K562 (cell line): ENCODE results near the gene PLXDC2. TPM values are rescaled to one million over a fixed set of nuclear protein-coding genes. Genes with fewer than 3 reads are reported as not detected.

Source experiments
- ATAC-seq: fragments of 200-7000 bp; cut with Tn5 transposase; 3 replicates; pipeline ENCODE4 v1.9.1; 2020; ENCODE audit warnings: moderate library complexity
- BruUV-seq: library from RNA; stranded (reverse); fragments of 400-500 nt; replicated peaks from 2 replicates; lab custom pipeline; 2021; lab: Mats Ljungman, UMichigan
- CTCF ChIA-PET: fragments of 300-600 bp; formaldehyde crosslinking; extraction: SDS; loops from one replicate; lab custom pipeline; 2021; ENCODE audit warnings: low intra/inter-chr PET ratio; lab: Yijun Ruan, JAX
- POLR2A ChIA-PET: fragments of 300-600, 350-650 bp; sonication (Branson Sonifier 250); formaldehyde crosslinking; extraction: SDS; loops from one replicate; lab custom pipeline; 2021; ENCODE audit warnings: antibody characterized with exemption, inconsistent platforms; lab: Yijun Ruan, JAX
- DNase-seq, 4 experiments: peaks; one replicate each; pipeline versions ENCODE4 v3.0.0 to v3.0.0-alpha.2; 2011 to 2018; ENCODE audit warnings: low spot score in 3 of 4, mixed read lengths in 3 of 4; ENCODE audit errors: extremely low read depth in 1 of 4
- FAIRE-seq: peaks from 2 replicates; lab custom pipeline; 2011; peaks lifted over from hg19 to GRCh38; lab: Jason Lieb, UNC
- H2AFZ ChIP-seq: 2 replicates; pipeline ENCODE4 v1.6.0; 2011; ENCODE audit warnings: low read depth, low read length, control low read depth, inconsistent platforms
- H3K27ac ChIP-seq: fragments of 200-600 bp; 3 replicates; pipeline ENCODE4 v1.8.0; 2011; ENCODE audit warnings: low read depth, mild to moderate bottlenecking, control low read depth, inconsistent platforms, low read length, moderate library complexity, mixed read lengths; ENCODE audit errors: extremely low read depth
- H3K27me3 ChIP-seq, 2 experiments: fragments of 300-600 bp in 1 of 2; 2 replicates in 1 of 2; 3 replicates in 1 of 2; pipeline versions ENCODE4 v1.6.0 to v1.8.0; 2011; ENCODE audit warnings: inconsistent platforms in 2 of 2, low read length in 2 of 2, mild to moderate bottlenecking in 1 of 2, mixed read lengths in 1 of 2, moderate library complexity in 1 of 2; ENCODE audit not compliant: control insufficient read depth in 2 of 2, insufficient read depth in 2 of 2
- H3K36me3 ChIP-seq: fragments of 300-600 bp; 3 replicates; pipeline ENCODE4 v1.8.0; 2011; ENCODE audit warnings: mild to moderate bottlenecking, low read length, inconsistent platforms; ENCODE audit not compliant: control insufficient read depth, insufficient read depth
- H3K4me1 ChIP-seq, 2 experiments: fragments of 200-600 bp in 1 of 2; replicated peaks in 1 of 2; 2 replicates in 1 of 2; 3 replicates in 1 of 2; pipeline versions ENCODE4 v1.5.1 to v1.8.0; 2011; ENCODE audit warnings: inconsistent platforms in 2 of 2, low read length in 2 of 2, mild to moderate bottlenecking in 1 of 2, mixed read lengths in 1 of 2, moderate library complexity in 1 of 2; ENCODE audit not compliant: control insufficient read depth in 2 of 2, insufficient read depth in 2 of 2
- H3K4me2 ChIP-seq: 2 replicates; pipeline ENCODE4 v1.6.1; 2011; ENCODE audit warnings: low read length, control low read depth, inconsistent platforms, mixed read lengths; ENCODE audit not compliant: insufficient read depth
- H3K4me3 ChIP-seq: fragments of 200-600 bp; sonication (generic), shearing (Covaris generic); 2 replicates; pipeline ENCODE4 v1.5.1; 2016; ENCODE audit warnings: control low read depth, inconsistent platforms
- H3K79me2 ChIP-seq: fragments of 200-600 bp; 3 replicates; pipeline ENCODE4 v1.8.0; 2011; ENCODE audit warnings: low read length, inconsistent platforms; ENCODE audit not compliant: control insufficient read depth, insufficient read depth
- H3K9ac ChIP-seq, 2 experiments: 2 replicates each; pipeline versions ENCODE4 v1.6.0 to v1.6.1; 2011; ENCODE audit warnings: low read depth in 2 of 2, low read length in 2 of 2, control low read depth in 1 of 2, inconsistent platforms in 1 of 2, mild to moderate bottlenecking in 1 of 2, mixed read lengths in 1 of 2; ENCODE audit not compliant: insufficient read depth in 1 of 2
- H3K9me1 ChIP-seq: one replicate; pipeline ENCODE4 v1.6.0; 2011; ENCODE audit warnings: inconsistent platforms, mild to moderate bottlenecking, low read length, moderate library complexity; ENCODE audit not compliant: control insufficient read depth, insufficient read depth
- H3K9me3 ChIP-seq: replicated peaks from 2 replicates; pipeline ENCODE4 v1.5.1; 2011; ENCODE audit warnings: low read depth, low read length, inconsistent platforms; ENCODE audit not compliant: control insufficient read depth, insufficient read depth
- H4K20me1 ChIP-seq: replicated peaks from 2 replicates; pipeline ENCODE4 v1.6.1; 2011; ENCODE audit warnings: low read length, inconsistent platforms, mixed read lengths; ENCODE audit not compliant: control insufficient read depth, insufficient read depth
- BCL6 ChIP-seq: fragments of 250-450 bp; sonication (Bioruptor Pico); IDR thresholded peaks from 2 replicates; pipeline ENCODE4 v1.4.0; 2020
- CREBBP ChIP-seq: IDR thresholded peaks from one replicate; pipeline ENCODE4 v1.6.1; 2012; ENCODE audit warnings: low read depth, mild to moderate bottlenecking, control low read depth, inconsistent platforms, low read length
- CTBP1 ChIP-seq: fragments of 450-650 bp; IDR thresholded peaks from 2 replicates; pipeline ENCODE4 v1.6.1; 2016; ENCODE audit warnings: borderline replicate concordance
- E2F3 ChIP-seq: fragments of 250-450 bp; sonication (Bioruptor Pico); IDR thresholded peaks from 2 replicates; pipeline ENCODE4 v1.4.0; 2020; ENCODE audit warnings: mild to moderate bottlenecking
- ELK3 ChIP-seq: fragments of 450-650 bp; formaldehyde crosslinking; IDR thresholded peaks from 2 replicates; pipeline ENCODE4 v1.4.0; 2020; ENCODE audit warnings: mild to moderate bottlenecking
- GABPB1 ChIP-seq: sonication (generic); formaldehyde crosslinking; IDR thresholded peaks from 2 replicates; pipeline ENCODE4 v1.8.0; 2022; ENCODE audit warnings: mild to moderate bottlenecking, missing genetic modification reagents
- LCOR ChIP-seq: sonication (generic); formaldehyde crosslinking; IDR thresholded peaks from 2 replicates; pipeline ENCODE4 v1.8.0; 2022; ENCODE audit warnings: mild to moderate bottlenecking, missing genetic modification reagents
- PURB ChIP-seq: sonication (generic); formaldehyde crosslinking; IDR thresholded peaks from 2 replicates; pipeline ENCODE4 v1.9.0; 2021; ENCODE audit warnings: low read depth, mild to moderate bottlenecking, missing genetic modification reagents
- RB1 ChIP-seq: fragments of 450-650 bp; IDR thresholded peaks from 2 replicates; pipeline ENCODE4 v1.6.1; 2017; ENCODE audit warnings: low read depth, mild to moderate bottlenecking
- SRSF7 ChIP-seq: fragments of 200-400 bp; formaldehyde crosslinking; optimal IDR thresholded peaks from 2 replicates; pipeline ENCODE3; 2017; ENCODE audit warnings: mild to moderate bottlenecking, low read depth, low read length
- TEAD1 ChIP-seq, 2 experiments: fragments of 450-650 bp in 1 of 2; sonication (generic) in 1 of 2; formaldehyde crosslinking; IDR thresholded peaks; 2 replicates each; pipeline versions ENCODE4 v1.4.0 to v1.8.0; 2020 to 2022; ENCODE audit warnings: mild to moderate bottlenecking in 2 of 2, missing genetic modification reagents in 1 of 2
- TFE3 ChIP-seq: fragments of 450-650 bp; formaldehyde crosslinking; IDR thresholded peaks from 2 replicates; pipeline ENCODE4 v1.4.0; 2020; ENCODE audit warnings: mild to moderate bottlenecking, mixed read lengths
- ZNF398 ChIP-seq: fragments of 250-450 bp; sonication (Bioruptor Pico); IDR thresholded peaks from 2 replicates; pipeline ENCODE4 v1.8.0; 2021; ENCODE audit warnings: moderate library complexity, mild to moderate bottlenecking, inconsistent platforms
- in situ Hi-C: fragments of 300-500 bp; cut with MboI; formaldehyde crosslinking; loops from 4 replicates; pipeline ENCODE4 v1.15.0; 2018; ENCODE audit warnings: inconsistent platforms, mixed read lengths
- intact Hi-C: fragments of 100-400 bp; cut with micrococcal nuclease; formaldehyde crosslinking; loops from 2 replicates; pipeline ENCODE4 v1.14.2; 2022
- polyA plus RNA-seq, 8 experiments: library from polyadenylated mRNA; depleted of rRNA in 4 of 8; stranded (reverse) in 5 of 8; unstranded in 3 of 8; fragments of >200 nt; fragmentation: Nextera tagmentation in 2 of 8; fragmentation: Illumina TruSeq in 1 of 8; extraction: Ambion mirVana in 2 of 8; extraction: Trizol in 1 of 8; gene quantifications; 2 replicates each; pipeline versions ENCODE4 v1.2.1 to v1.2.3, GENCODE V29; 2011 to 2014; ENCODE audit warnings: inconsistent platforms in 1 of 8, missing spikeins in 1 of 8
- total RNA-seq, 7 experiments: library from RNA; depleted of rRNA in 6 of 7; stranded (reverse); fragments of >200 nt in 6 of 7; fragmentation: Illumina TruSeq in 2 of 7; extraction: Trizol in 2 of 7; gene quantifications; 2 replicates each; pipeline versions ENCODE4 v1.2.1 to v1.2.3, GENCODE V29; 2011 to 2021; ENCODE audit warnings: low replicate concordance in 1 of 7

The PLXDC2 gene
- total and polyA plus RNA-seq, 9 of the 15 experiments (the other 6 are each of a cell fraction or from before 2014, with no cell fraction given) = 0.01 to 0.33 (median 0.10) TPM; not detected in 3

DNA sequence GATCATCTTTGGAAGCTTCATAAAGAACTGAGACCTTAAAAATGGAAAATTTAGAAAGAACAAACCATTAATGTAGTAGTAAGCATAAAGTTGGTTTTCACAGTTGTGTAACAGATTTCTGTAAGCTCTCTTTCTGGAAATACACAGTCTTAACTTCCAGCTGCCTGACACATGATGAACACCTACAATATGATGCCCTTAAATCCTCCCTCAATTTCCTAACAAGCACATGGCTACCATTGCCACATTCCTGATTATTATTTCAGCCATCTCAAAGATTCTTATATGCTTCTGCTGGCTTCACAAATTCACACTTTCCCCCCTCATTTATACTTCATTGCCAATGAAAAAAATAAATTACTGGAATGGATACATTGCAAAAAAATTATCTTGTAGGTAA is 49.4 kb downstream of the PLXDC2 start:
- ChIA-PET CTCF (no interaction called here), POLR2A (no interaction called here)
- H4K20me1 ChIP-seq = no peaks in the 10 kb centered on the region
- FAIRE-seq = no peak
- intact Hi-C loops (no loop called here), in situ Hi-C loops (no loop called here)
- no peaks in the 10 kb centered on the region for H3K79me2 ChIP-seq
- H3K9me3 ChIP-seq = no peaks in the 10 kb centered on the region
- no peak overlapping the region for H3K4me2 ChIP-seq
- no peak overlapping the region for H2AFZ ChIP-seq
- H3K36me3 ChIP-seq = no peaks in the 10 kb centered on the region
- no peaks in the 10 kb centered on the region for H3K9me1 ChIP-seq
- TF ChIP-seq CTBP1 (no peak), E2F3 (CRISPR knock-in tag) (no peak), ZNF398 (CRISPR knock-in tag) (no peak), SRSF7 (no peak), ELK3 (CRISPR knock-in tag) (no peak), CREBBP (no peak), RB1 (no peak), TEAD1 (CRISPR knock-in tag; IDR thresholded peaks at IDR 0.05) (no peak), TFE3 (no peak), PURB (no peak), GABPB1 (CRISPR knock-in tag) (no peak), LCOR (no peak), BCL6 (CRISPR knock-in tag) (no peak)
- no peak for DNase-seq
- no peak overlapping the region for H3K27ac ChIP-seq
- H3K27me3 ChIP-seq = no peaks in the 10 kb centered on the region
- H3K4me3 ChIP-seq = no peak overlapping the region
- H3K9ac ChIP-seq = no peak overlapping the region
- H3K4me1 ChIP-seq = no peaks in the 10 kb centered on the region
- BruUV-seq = no TSS peak
- ATAC-seq = no peak
